Stimulated activated CD8-positive, alpha-beta memory T cell treated with anti-CD3 and anti-CD28 coated beads, Interleukin-15, amount 100 ng/mL, for 1 hour (primary cell): ENCODE data around the gene FBXO15.

Source experiments
- DNase-seq: peaks from one replicate; pipeline ENCODE4 v3.0.0-alpha.2; 2020; ENCODE audit warnings: low read depth

The FBXO15 gene

GRCh38 chr18:74147779-74148542 lies at the start of gene FBXO15, which contains the start of gene TIMM21:
TSS of gene FBXO15 (minus strand) at chr18:74147834. CDS start at chr18:74147785, 49 bp downstream.
TSS of gene TIMM21 (plus strand) at chr18:74148523. CDS start at chr18:74148809, 286 bp downstream.
- DNase-seq = peak; percentile 89

- peak; percentile 18 for DNase-seq
Observed at GRCh38 chr18:74196220-74197119, 48.8 kb upstream of the FBXO15 start.

- no peak for DNase-seq
Observed at GRCh38 chr18:74194691-74195090, 47.1 kb upstream of the FBXO15 start.

GRCh38 chr18:74191577-74191976 lies 43.9 kb upstream of the FBXO15 start:
- DNase-seq = no peak

GRCh38 chr18:74190086-74190485 lies 42.5 kb upstream of the FBXO15 start:
- no peak for DNase-seq

- no peak for DNase-seq
Observed at GRCh38 chr18:74186661-74187060, 39.0 kb upstream of the FBXO15 start.

GRCh38 chr18:74185860-74186259 lies 38.2 kb upstream of the FBXO15 start:
- no peak for DNase-seq

- DNase-seq = no peak
Observed at GRCh38 chr18:74184875-74185274, 37.2 kb upstream of the FBXO15 start.

GRCh38 chr18:74183130-74183529 lies 35.5 kb upstream of the FBXO15 start:
- no peak for DNase-seq

GRCh38 chr18:74182335-74182734 lies 34.7 kb upstream of the FBXO15 start:
- no peak for DNase-seq

GRCh38 chr18:74179623-74180199 lies 32.1 kb upstream of the FBXO15 start:
- no peak for DNase-seq

GRCh38 chr18:74178884-74179283 lies 31.2 kb upstream of the FBXO15 start:
- no peak for DNase-seq

- no peak for DNase-seq
Observed at GRCh38 chr18:74175658-74176057, 28.0 kb upstream of the FBXO15 start.

- DNase-seq = no peak
Observed at GRCh38 chr18:74173434-74173750, 25.8 kb upstream of the FBXO15 start.

GRCh38 chr18:74172697-74173433 lies 25.2 kb upstream of the FBXO15 start:
- no peak for DNase-seq

- no peak for DNase-seq
Observed at GRCh38 chr18:74171910-74172606, 24.4 kb upstream of the FBXO15 start.

GRCh38 chr18:74166386-74166785 lies 18.8 kb upstream of the FBXO15 start:
- no peak for DNase-seq

GRCh38 chr18:74163019-74163660 lies 15.5 kb upstream of the FBXO15 start:
- DNase-seq = no peak

- no peak for DNase-seq
Observed at GRCh38 chr18:74155276-74155675, 7.6 kb upstream of the FBXO15 start.

GRCh38 chr18:74154716-74155115 lies 7.1 kb upstream of the FBXO15 start:
- no peak for DNase-seq

GRCh38 chr18:74153793-74154192 lies 6.2 kb upstream of the FBXO15 start:
- DNase-seq = no peak
